KMS-11 (cell line): ENCODE measurements around the gene SPNS3.

Experiments used
- H2AFZ ChIP-seq: fragments of 200-600 bp; sonication (generic); 2 replicates; pipeline ENCODE4 v1.6.1; 2016; ENCODE audit warnings: antibody characterized with exemption, mixed run types, low read depth
- H3K27ac ChIP-seq: fragments of 200-600 bp; sonication (generic); 2 replicates; pipeline ENCODE4 v1.6.1; 2016; ENCODE audit warnings: mild to moderate bottlenecking, mixed run types
- H3K27me3 ChIP-seq: fragments of 200-600 bp; sonication (generic); 2 replicates; pipeline ENCODE4 v1.6.1; 2017; ENCODE audit warnings: mild to moderate bottlenecking, low read depth, mixed run types, moderate library complexity; ENCODE audit not compliant: insufficient read depth
- H3K36me3 ChIP-seq: fragments of 200-600 bp; sonication (generic); 2 replicates; pipeline ENCODE4 v1.6.1; 2017; ENCODE audit warnings: mild to moderate bottlenecking, mixed run types; ENCODE audit not compliant: insufficient read depth
- H3K4me1 ChIP-seq: fragments of 200-600 bp; sonication (generic); 2 replicates; pipeline ENCODE4 v1.6.1; 2016; ENCODE audit warnings: mild to moderate bottlenecking, low read depth, mixed run types; ENCODE audit not compliant: poor library complexity, severe bottlenecking
- H3K4me2 ChIP-seq: fragments of 200-600 bp; sonication (generic); 2 replicates; pipeline ENCODE4 v1.7.0; 2016; ENCODE audit warnings: mild to moderate bottlenecking, mixed run types
- H3K4me3 ChIP-seq: fragments of 200-600 bp; sonication (generic); IDR thresholded peaks from 2 replicates; pipeline ENCODE4 v1.6.1; 2017; ENCODE audit warnings: low read depth, low read length, mixed read lengths; ENCODE audit not compliant: insufficient read depth
- H3K79me2 ChIP-seq: fragments of 200-600 bp; sonication (generic); 2 replicates; pipeline ENCODE4 v1.6.1; 2016; ENCODE audit warnings: low read depth, mixed run types; ENCODE audit not compliant: insufficient read depth
- H3K9ac ChIP-seq: fragments of 200-600 bp; sonication (generic); 2 replicates; pipeline ENCODE4 v1.6.1; 2016; ENCODE audit warnings: mild to moderate bottlenecking, mixed run types
- H4K20me1 ChIP-seq: fragments of 200-600 bp; sonication (generic); 2 replicates; pipeline ENCODE4 v1.6.1; 2016; ENCODE audit warnings: mild to moderate bottlenecking, mixed run types; ENCODE audit not compliant: insufficient read depth
- TF ChIP-seq, protein P1 (sequence below): fragments of 200-600 bp; sonication (generic); conservative IDR thresholded peaks from 2 replicates; pipeline ENCODE4 v1.6.1; 2017; ENCODE audit warnings: low read depth, mild to moderate bottlenecking, antibody characterized with exemption, low read length, moderate library complexity, mixed read lengths

The SPNS3 gene

DNA sequence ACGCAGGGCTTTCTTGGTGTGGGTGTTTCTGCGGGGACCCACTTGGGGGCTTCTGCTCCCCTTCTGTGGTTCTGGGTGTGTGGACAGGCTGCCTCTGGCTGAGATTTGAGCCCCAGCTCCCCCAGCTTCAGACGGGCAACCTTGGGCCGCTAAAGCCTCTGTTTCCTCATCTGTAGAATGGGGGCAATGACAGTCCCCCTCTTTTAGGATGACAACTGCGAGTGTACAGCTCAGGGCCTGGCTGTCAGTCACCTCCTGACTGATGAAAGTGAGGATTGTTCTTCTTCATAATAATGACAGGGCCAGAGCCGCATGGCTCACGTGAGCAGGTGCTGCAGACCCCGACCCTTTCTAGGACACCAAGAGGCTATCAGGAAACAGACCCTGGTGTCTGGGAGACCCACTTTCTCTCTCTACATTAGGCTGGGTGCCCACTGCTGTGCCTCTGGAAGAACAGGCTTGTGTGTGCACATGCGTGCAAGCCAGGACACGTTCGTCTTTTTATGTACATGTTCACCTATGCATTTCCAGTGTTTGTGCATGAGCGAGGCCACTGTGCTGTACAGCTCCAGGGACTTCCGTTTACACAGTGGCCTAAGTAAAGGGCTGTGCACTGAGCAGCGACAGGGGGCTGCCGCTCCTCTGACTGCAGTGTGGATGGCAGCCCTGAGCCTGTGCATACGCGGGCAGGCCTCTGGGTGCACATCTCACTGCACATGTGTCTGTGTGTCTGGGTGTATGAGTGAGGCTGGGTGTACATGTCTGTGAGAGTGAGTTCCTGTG is 4.6 kb downstream of the SPNS3 start:
- no peak overlapping the region for H3K9ac ChIP-seq
- no peaks in the 10 kb centered on the region for H3K27me3 ChIP-seq
- no peak overlapping the region for H2AFZ ChIP-seq
- no peak overlapping the region for H3K27ac ChIP-seq
- no peaks in the 10 kb centered on the region for H4K20me1 ChIP-seq
- H3K36me3 ChIP-seq, result no peaks in the 10 kb centered on the region
- no peak overlapping the region for H3K4me3 ChIP-seq
- no peak overlapping the region for H3K4me2 ChIP-seq
- TF ChIP-seq, protein P1, sequence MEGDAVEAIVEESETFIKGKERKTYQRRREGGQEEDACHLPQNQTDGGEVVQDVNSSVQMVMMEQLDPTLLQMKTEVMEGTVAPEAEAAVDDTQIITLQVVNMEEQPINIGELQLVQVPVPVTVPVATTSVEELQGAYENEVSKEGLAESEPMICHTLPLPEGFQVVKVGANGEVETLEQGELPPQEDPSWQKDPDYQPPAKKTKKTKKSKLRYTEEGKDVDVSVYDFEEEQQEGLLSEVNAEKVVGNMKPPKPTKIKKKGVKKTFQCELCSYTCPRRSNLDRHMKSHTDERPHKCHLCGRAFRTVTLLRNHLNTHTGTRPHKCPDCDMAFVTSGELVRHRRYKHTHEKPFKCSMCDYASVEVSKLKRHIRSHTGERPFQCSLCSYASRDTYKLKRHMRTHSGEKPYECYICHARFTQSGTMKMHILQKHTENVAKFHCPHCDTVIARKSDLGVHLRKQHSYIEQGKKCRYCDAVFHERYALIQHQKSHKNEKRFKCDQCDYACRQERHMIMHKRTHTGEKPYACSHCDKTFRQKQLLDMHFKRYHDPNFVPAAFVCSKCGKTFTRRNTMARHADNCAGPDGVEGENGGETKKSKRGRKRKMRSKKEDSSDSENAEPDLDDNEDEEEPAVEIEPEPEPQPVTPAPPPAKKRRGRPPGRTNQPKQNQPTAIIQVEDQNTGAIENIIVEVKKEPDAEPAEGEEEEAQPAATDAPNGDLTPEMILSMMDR, result no peak
- no peaks in the 10 kb centered on the region for H3K4me1 ChIP-seq
- H3K79me2 ChIP-seq, result no peaks in the 10 kb centered on the region

DNA sequence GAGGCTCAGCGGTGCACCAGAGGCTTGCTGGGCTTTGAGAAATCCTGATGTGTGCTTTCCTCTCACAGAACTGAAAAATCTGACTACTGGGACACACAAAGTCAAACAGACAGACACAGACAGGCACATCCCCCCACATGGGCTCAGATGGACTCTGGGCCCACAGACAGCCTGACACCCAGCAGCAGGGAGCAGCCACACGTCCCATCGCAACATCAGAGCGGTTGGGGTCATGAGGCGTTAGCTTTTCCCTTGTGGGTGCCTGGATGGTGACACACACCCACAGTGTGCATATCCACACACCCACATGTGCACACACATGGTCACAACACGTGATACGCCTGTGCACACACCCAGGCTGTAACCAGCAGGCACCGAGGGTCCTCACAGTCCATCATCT is 6.3 kb downstream of the SPNS3 start:
- Histone ChIP-seq H3K9ac (no peak overlapping the region), H3K27ac (no peak overlapping the region), H3K79me2 (no peaks in the 10 kb centered on the region), H3K36me3 (no peaks in the 10 kb centered on the region), H3K27me3 (no peaks in the 10 kb centered on the region), H3K4me3 (no peak overlapping the region), H2AFZ (no peak overlapping the region), H4K20me1 (no peaks in the 10 kb centered on the region), H3K4me1 (no peaks in the 10 kb centered on the region), H3K4me2 (no peak overlapping the region)
- TF ChIP-seq, protein P1, result no peak

DNA sequence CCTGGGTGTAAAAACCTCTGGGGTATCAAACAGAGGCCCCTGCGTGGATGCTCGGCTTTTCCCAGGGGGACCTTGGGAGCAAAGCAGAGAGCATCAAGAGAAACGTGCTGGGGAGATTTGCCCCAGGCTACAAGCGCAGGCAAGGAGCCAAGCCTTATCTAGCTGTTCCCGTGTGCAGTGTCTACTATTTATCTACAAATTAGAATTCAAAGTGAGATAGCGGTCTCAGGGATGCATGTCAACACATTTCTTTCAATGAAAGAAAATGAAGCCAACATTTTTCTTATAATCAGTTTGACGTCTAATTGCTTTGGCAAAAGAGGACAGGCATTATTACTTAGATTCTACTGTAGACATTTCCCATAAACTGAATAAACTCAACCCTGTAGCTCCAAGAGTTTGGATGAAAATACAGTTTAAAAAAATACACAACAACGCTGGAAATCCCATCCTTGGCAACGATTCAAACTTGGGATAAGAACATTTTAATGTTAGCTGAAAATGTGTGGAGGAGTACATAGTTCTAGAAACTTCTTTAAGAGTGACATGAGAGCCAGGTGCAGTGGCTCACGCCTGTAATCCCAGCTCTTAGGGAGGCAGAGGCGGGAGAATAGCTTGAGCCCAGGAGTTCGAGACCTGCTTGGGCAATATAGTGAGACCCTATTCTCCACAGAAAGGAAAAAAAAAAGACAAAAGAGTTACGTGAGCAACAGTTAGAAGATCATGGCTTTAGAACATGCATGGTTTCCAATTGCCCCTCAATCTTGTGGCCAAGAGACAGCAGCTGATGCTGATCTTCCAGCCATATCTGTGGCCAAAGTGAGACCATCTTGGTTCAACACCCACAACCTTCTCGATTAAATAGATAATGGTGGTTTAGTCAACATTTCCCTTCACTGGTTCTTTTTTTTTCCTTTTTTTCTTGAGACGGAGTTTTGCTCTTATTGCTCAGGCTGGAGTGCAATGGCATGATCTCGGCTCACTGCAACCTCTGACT is 7.2 kb downstream of the SPNS3 start:
- H2AFZ ChIP-seq, result no peak overlapping the region
- no peak overlapping the region for H3K4me3 ChIP-seq
- H3K9ac ChIP-seq, result no peak overlapping the region
- H3K4me1 ChIP-seq, result no peaks in the 10 kb centered on the region
- H3K27ac ChIP-seq, result no peak overlapping the region
- TF ChIP-seq, protein P1, result no peak
- no peaks in the 10 kb centered on the region for H4K20me1 ChIP-seq
- H3K36me3 ChIP-seq, result no peaks in the 10 kb centered on the region
- no peaks in the 10 kb centered on the region for H3K27me3 ChIP-seq
- H3K4me2 ChIP-seq, result no peak overlapping the region
- H3K79me2 ChIP-seq, result no peaks in the 10 kb centered on the region

GRCh38 chr17:4442582-4442981 is 8.8 kb downstream of the SPNS3 start:
- Histone ChIP-seq H3K27ac (no peak overlapping the region), H3K4me2 (no peak overlapping the region), H2AFZ (no peak overlapping the region), H3K9ac (no peak overlapping the region), H3K36me3 (no peaks in the 10 kb centered on the region), H3K27me3 (no peaks in the 10 kb centered on the region), H3K4me1 (no peaks in the 10 kb centered on the region), H4K20me1 (no peaks in the 10 kb centered on the region), H3K4me3 (no peak overlapping the region), H3K79me2 (no peaks in the 10 kb centered on the region)
- TF ChIP-seq, protein P1, result no peak
